HepG2 (cell line): ENCODE data around the gene CTDNEP1. TPM values are rescaled to one million over a fixed set of nuclear protein-coding genes. Genes with fewer than 3 reads are reported as not detected.

Experiments used
- GPN1 ChIP-seq: sonication (generic); formaldehyde crosslinking; IDR thresholded peaks from 2 replicates; pipeline ENCODE4 v1.5.1; 2020; ENCODE audit warnings: missing genetic modification reagents, borderline replicate concordance
- HNRNPK ChIP-seq: fragments of 200-400 bp; formaldehyde crosslinking; IDR thresholded peaks from 2 replicates; pipeline ENCODE4 v1.6.1; 2018; ENCODE audit warnings: low read length, low read depth, moderate library complexity, mild to moderate bottlenecking; ENCODE audit not compliant: poor library complexity, severe bottlenecking
- MXD4 ChIP-seq: IDR thresholded peaks from 2 replicates; pipeline ENCODE4 v1.6.1; 2016; ENCODE audit warnings: mild to moderate bottlenecking, missing biosample characterization, missing genetic modification reagents
- NAIF1 ChIP-seq: sonication (generic); formaldehyde crosslinking; IDR thresholded peaks from 2 replicates; pipeline ENCODE4 v1.5.0; 2020; ENCODE audit warnings: mild to moderate bottlenecking, missing genetic modification reagents, borderline replicate concordance
- SMAD9 ChIP-seq: sonication (generic); formaldehyde crosslinking; IDR thresholded peaks from 2 replicates; pipeline ENCODE4 v1.5.1; 2020; ENCODE audit warnings: mild to moderate bottlenecking, missing genetic modification reagents
- ZFYVE20 ChIP-seq: sonication (generic); formaldehyde crosslinking; IDR thresholded peaks from 2 replicates; pipeline ENCODE4 v1.8.0; 2023; ENCODE audit warnings: low read depth, mild to moderate bottlenecking, moderate library complexity, missing genetic modification reagents, borderline replicate concordance
- ZNF124 ChIP-seq: sonication (generic); formaldehyde crosslinking; IDR thresholded peaks from 2 replicates; pipeline ENCODE4 v1.4.0; 2020; ENCODE audit warnings: missing genetic modification reagents
- ZNF225 ChIP-seq: sonication (generic); formaldehyde crosslinking; IDR thresholded peaks from 2 replicates; pipeline ENCODE4 v1.4.0; 2020; ENCODE audit warnings: mild to moderate bottlenecking, missing genetic modification reagents
- ZNF253 ChIP-seq: sonication (generic); formaldehyde crosslinking; IDR thresholded peaks from 2 replicates; pipeline ENCODE4 v1.8.0; 2022; ENCODE audit warnings: mild to moderate bottlenecking, missing genetic modification reagents, borderline replicate concordance
- ZNF326 ChIP-seq: sonication (generic); formaldehyde crosslinking; IDR thresholded peaks from 2 replicates; pipeline ENCODE4 v1.4.0; 2020; ENCODE audit warnings: missing genetic modification reagents, borderline replicate concordance
- ZNF350 ChIP-seq: sonication (generic); formaldehyde crosslinking; IDR thresholded peaks from 2 replicates; pipeline ENCODE4 v1.4.0; 2020; ENCODE audit warnings: mild to moderate bottlenecking, low read depth, missing genetic modification reagents, borderline replicate concordance
- ZNF530 ChIP-seq: sonication (generic); formaldehyde crosslinking; IDR thresholded peaks from 2 replicates; pipeline ENCODE4 v1.5.0; 2020; ENCODE audit warnings: low read depth, mild to moderate bottlenecking, missing genetic modification reagents
- ZNF547 ChIP-seq: sonication (generic); formaldehyde crosslinking; IDR thresholded peaks from 2 replicates; pipeline ENCODE4 v1.5.1; 2020; ENCODE audit warnings: mild to moderate bottlenecking, missing genetic modification reagents
- ZNF709 ChIP-seq: sonication (generic); formaldehyde crosslinking; IDR thresholded peaks from 2 replicates; pipeline ENCODE4 v1.5.0; 2020; ENCODE audit warnings: mild to moderate bottlenecking, missing genetic modification reagents
- polyA plus RNA-seq, 8 experiments: library from polyadenylated mRNA; depleted of rRNA in 3 of 8; stranded (reverse) in 7 of 8; unstranded in 1 of 8; fragments of >200 nt; fragmentation: Illumina TruSeq in 4 of 8; extraction: Trizol in 4 of 8; gene quantifications; 2 replicates each; pipeline versions ENCODE4 v1.2.1 to v1.2.3, GENCODE V29; 2011 to 2016; ENCODE audit warnings: low read depth in 4 of 8, missing spikeins in 1 of 8, mixed read lengths in 1 of 8; ENCODE audit not compliant: insufficient read depth in 1 of 8
- total RNA-seq, 5 experiments: library from RNA; depleted of rRNA; stranded (reverse); fragments of >200 nt; fragmentation: Illumina TruSeq; extraction: Trizol; gene quantifications; 2 replicates each; pipeline ENCODE4 v1.2.3, GENCODE V29; 2016; ENCODE audit warnings: low read depth in 1 of 5
- TF ChIP-seq, protein P1 (sequence below): sonication (generic); formaldehyde crosslinking; IDR thresholded peaks from 2 replicates; pipeline ENCODE4 v1.4.0; 2020; ENCODE audit warnings: missing genetic modification reagents, borderline replicate concordance
- TF ChIP-seq, protein P2 (sequence below): sonication (generic); formaldehyde crosslinking; IDR thresholded peaks from 2 replicates; pipeline ENCODE4 v1.4.0; 2020; ENCODE audit warnings: missing genetic modification reagents
- TF ChIP-seq, protein P3 (sequence below): sonication (generic); formaldehyde crosslinking; conservative IDR thresholded peaks from 2 replicates; pipeline ENCODE4 v1.8.0; 2022; ENCODE audit warnings: mild to moderate bottlenecking, moderate library complexity, missing genetic modification reagents
- TF ChIP-seq, protein P4 (sequence below): sonication (generic); formaldehyde crosslinking; IDR thresholded peaks from 2 replicates; pipeline ENCODE4 v1.4.0; 2020; ENCODE audit warnings: missing genetic modification reagents, borderline replicate concordance

Gene CTDNEP1
- total and polyA plus RNA-seq, 2 of the 13 experiments (the other 11 are each of a cell fraction or from before 2014, with no cell fraction given) = 19.8 to 118 TPM

DNA sequence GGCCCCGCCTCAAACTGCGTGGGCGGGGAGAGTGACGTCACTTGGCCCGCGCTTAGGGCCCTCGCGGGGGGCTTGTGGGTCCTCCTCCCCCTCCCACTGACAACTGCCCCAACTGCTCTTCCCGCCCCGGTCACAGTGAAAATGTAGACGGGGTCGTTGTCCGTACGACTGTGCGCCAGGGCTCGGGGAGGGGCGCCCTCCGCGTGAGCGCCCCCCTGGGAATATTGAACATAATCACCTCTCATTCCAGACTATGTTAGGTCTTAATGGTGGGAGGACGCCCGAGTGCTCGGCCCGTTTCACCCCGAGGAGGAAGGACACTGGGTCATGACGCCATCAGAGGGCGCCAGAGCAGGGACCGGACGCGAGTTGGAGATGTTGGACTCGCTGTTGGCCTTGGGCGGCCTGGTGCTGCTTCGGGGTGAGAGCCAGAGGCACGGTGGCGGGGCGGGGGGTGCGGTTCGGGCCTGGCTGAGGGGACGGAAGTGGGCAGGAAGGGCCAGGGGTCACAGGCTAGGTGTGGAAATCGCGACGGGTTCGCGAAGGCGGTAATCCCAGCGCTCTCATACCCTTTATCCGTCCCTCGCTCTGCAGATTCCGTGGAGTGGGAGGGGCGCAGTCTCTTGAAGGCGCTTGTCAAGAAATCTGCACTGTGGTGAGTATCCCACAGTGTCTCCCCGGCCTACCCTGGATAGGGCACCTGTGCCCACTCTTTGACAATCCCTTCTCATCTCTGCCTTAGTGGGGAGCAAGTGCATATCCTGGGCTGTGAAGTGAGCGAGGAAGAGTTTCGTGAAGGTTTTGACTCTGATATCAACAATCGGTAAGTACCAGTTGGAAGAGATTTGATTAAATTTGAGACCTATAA lies 876 bp upstream of the CTDNEP1 start, which contains the start of gene ELP5 (continued):
- no peak for TF ChIP-seq ZNF326 (CRISPR knock-in tag)
- TF ChIP-seq SMAD9 (CRISPR knock-in tag) = no peak
- TF ChIP-seq, protein P1, sequence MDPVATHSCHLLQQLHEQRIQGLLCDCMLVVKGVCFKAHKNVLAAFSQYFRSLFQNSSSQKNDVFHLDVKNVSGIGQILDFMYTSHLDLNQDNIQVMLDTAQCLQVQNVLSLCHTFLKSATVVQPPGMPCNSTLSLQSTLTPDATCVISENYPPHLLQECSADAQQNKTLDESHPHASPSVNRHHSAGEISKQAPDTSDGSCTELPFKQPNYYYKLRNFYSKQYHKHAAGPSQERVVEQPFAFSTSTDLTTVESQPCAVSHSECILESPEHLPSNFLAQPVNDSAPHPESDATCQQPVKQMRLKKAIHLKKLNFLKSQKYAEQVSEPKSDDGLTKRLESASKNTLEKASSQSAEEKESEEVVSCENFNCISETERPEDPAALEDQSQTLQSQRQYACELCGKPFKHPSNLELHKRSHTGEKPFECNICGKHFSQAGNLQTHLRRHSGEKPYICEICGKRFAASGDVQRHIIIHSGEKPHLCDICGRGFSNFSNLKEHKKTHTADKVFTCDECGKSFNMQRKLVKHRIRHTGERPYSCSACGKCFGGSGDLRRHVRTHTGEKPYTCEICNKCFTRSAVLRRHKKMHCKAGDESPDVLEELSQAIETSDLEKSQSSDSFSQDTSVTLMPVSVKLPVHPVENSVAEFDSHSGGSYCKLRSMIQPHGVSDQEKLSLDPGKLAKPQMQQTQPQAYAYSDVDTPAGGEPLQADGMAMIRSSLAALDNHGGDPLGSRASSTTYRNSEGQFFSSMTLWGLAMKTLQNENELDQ = no peak
- TF ChIP-seq ZNF225 (CRISPR knock-in tag) = no peak
- peak; percentile 74; the same call in 1 of the 2 replicates for TF ChIP-seq ZNF253 (CRISPR knock-in tag)
- TF ChIP-seq HNRNPK = peak; percentile 46
- TF ChIP-seq ZNF547 (CRISPR knock-in tag) = no peak
- no peak for TF ChIP-seq ZNF124
- TF ChIP-seq, protein P2, sequence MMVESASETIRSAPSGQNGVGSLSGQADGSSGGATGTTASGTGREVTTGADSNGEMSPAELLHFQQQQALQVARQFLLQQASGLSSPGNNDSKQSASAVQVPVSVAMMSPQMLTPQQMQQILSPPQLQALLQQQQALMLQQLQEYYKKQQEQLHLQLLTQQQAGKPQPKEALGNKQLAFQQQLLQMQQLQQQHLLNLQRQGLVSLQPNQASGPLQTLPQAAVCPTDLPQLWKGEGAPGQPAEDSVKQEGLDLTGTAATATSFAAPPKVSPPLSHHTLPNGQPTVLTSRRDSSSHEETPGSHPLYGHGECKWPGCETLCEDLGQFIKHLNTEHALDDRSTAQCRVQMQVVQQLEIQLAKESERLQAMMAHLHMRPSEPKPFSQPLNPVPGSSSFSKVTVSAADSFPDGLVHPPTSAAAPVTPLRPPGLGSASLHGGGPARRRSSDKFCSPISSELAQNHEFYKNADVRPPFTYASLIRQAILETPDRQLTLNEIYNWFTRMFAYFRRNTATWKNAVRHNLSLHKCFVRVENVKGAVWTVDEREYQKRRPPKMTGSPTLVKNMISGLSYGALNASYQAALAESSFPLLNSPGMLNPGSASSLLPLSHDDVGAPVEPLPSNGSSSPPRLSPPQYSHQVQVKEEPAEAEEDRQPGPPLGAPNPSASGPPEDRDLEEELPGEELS (CRISPR knock-in tag) = peak; percentile 57; the same call in 1 of the 2 replicates
- TF ChIP-seq NAIF1 (CRISPR knock-in tag) = peak; percentile 96
- peak; percentile 68; the same call in 1 of the 2 replicates for TF ChIP-seq ZNF709
- no peak for TF ChIP-seq ZFYVE20 (CRISPR knock-in tag)
- no peak; the same call in 1 of the 2 replicates for TF ChIP-seq MXD4 (CRISPR knock-in tag)
- peak; percentile 95 for TF ChIP-seq ZNF350
- TF ChIP-seq, protein P3, sequence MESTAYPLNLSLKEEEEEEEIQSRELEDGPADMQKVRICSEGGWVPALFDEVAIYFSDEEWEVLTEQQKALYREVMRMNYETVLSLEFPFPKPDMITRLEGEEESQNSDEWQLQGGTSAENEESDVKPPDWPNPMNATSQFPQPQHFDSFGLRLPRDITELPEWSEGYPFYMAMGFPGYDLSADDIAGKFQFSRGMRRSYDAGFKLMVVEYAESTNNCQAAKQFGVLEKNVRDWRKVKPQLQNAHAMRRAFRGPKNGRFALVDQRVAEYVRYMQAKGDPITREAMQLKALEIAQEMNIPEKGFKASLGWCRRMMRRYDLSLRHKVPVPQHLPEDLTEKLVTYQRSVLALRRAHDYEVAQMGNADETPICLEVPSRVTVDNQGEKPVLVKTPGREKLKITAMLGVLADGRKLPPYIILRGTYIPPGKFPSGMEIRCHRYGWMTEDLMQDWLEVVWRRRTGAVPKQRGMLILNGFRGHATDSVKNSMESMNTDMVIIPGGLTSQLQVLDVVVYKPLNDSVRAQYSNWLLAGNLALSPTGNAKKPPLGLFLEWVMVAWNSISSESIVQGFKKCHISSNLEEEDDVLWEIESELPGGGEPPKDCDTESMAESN (CRISPR knock-in tag) = peak; percentile 75
- TF ChIP-seq, protein P4, sequence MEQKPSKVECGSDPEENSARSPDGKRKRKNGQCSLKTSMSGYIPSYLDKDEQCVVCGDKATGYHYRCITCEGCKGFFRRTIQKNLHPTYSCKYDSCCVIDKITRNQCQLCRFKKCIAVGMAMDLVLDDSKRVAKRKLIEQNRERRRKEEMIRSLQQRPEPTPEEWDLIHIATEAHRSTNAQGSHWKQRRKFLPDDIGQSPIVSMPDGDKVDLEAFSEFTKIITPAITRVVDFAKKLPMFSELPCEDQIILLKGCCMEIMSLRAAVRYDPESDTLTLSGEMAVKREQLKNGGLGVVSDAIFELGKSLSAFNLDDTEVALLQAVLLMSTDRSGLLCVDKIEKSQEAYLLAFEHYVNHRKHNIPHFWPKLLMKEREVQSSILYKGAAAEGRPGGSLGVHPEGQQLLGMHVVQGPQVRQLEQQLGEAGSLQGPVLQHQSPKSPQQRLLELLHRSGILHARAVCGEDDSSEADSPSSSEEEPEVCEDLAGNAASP (CRISPR knock-in tag) = no peak; the same call in 1 of the 2 replicates
- TF ChIP-seq ZNF530 (CRISPR knock-in tag) = no peak
- no peak for TF ChIP-seq GPN1 (CRISPR knock-in tag)
